ENCODE results near the gene TRPV5.

DNA sequence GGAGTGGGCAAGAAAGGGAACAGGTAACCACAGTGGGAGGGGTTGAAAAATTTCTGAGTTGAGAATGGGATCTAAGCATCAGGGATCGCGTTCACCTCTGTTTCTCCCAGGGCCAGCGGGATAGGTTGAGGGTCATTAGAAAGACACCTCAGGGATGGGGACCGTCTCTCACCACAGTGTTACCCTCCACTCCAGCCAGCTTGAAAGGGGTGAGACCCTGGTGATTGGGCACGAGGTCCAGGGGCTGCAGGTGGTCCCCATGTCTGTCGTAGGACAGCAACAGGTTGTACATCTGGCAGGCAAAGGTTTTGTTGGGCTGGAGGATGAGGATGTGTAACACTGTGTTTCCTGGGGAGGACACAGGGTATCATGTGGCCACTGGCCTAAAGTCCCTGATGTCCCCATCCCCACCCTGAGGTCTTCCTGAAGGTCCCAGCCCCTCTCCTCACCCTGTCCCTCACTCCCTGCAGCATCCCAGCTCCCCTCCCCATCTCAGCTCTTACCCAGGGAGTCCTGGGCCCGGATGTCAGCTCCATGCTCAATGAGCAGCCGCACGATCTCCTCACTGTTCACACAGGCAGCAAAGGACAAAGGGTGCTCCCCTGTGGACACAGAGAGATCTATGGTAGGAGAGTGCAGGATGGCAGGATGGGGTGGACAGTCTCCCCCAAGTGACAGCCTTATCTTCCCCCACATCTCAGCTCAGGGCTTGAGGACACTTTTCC, 57.1 kb downstream of the TRPV5 start:
- no peak for TF ChIP-seq EZH2phosphoT487 (IDR thresholded peaks at IDR 0.05; ENCODE audit: low read depth)
- TF ChIP-seq, protein P1, sequence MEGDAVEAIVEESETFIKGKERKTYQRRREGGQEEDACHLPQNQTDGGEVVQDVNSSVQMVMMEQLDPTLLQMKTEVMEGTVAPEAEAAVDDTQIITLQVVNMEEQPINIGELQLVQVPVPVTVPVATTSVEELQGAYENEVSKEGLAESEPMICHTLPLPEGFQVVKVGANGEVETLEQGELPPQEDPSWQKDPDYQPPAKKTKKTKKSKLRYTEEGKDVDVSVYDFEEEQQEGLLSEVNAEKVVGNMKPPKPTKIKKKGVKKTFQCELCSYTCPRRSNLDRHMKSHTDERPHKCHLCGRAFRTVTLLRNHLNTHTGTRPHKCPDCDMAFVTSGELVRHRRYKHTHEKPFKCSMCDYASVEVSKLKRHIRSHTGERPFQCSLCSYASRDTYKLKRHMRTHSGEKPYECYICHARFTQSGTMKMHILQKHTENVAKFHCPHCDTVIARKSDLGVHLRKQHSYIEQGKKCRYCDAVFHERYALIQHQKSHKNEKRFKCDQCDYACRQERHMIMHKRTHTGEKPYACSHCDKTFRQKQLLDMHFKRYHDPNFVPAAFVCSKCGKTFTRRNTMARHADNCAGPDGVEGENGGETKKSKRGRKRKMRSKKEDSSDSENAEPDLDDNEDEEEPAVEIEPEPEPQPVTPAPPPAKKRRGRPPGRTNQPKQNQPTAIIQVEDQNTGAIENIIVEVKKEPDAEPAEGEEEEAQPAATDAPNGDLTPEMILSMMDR (IDR thresholded peaks at IDR 0.05; ENCODE audit: low read depth, low read length) = no peak
